ENCODE measurements around the gene CORO2A.
"Not testable (repeated sequence)": the region's sequence is repeated elsewhere in the genome, so short reads cannot be mapped to it uniquely, and the experiment has no call there.

The CORO2A gene

DNA sequence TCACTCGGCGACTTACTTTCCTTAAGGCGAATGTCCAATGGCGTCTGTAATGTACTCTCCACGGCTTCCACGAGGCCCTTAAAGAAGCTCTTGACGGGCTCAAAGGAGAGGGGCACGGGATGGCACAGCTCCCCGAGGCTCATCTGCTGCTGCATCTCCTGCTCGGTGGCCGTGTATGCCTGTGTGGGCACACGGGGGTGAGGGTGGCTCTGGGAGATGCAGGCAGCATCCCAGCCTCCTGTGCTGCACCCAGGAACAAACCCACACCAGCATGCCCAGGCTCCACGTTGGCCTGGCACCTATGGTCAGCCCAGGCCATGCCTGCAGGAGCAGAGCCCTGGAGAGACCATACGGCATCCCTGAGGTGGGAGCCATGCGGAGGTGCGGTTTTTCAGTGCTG, 97.6 kb downstream of the CORO2A start:
- no peak for DNase-seq (ENCODE audit: low read depth, low spot score)
- no peak overlapping the region for H3K27ac ChIP-seq

GRCh38 chr9:98094316-98094715, 98.1 kb downstream of the CORO2A start:
- no peak for DNase-seq (ENCODE audit: low read depth, low spot score)
- H3K27ac ChIP-seq = no peak overlapping the region

- no peak overlapping the region for H3K27ac ChIP-seq
- DNase-seq (ENCODE audit: low read depth, low spot score) = no peak
These were observed 99.9 kb downstream of the CORO2A start for GRCh38 chr9:98092613-98092931.

DNA sequence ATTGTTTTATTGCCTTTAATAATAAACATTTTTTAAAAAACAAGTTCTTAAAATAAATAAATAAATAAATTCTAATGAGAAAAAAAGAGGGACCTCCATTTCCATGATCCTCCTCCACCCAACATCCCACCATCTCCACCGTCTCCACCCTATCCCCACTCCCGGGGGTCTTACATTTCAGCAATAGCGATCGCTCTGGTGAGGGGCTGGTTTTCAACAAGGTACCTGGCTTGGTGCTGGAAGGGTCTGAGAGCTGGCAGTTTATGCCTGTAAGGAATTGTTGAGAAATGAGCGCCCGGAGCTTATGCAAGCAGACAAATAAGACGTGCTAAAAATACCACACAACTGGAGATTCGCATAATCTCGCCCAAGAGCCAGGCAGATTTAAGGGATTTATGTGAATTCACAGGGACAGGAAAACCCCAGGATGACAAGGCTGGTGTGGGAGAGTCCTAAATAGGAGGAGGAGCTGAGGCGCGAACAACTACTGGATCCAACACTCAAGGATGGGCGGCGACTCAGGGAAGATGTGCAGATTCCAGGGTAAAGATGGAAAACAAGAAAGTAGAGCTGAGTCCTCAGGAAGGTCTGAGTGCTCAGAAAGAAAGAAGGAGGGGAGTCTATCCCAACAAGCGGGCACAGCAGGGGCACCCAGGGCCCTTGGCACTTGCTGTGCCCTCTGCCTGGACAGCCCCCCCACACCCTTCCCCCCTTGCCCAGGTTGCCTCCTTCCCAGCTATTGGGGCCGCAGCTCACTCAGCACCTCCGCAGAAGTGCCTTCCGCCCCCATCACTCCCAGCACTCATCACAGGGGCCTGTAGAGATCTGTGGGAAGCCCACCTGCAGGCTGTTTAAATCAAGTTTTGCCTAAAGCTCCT, 100.5 kb downstream of the CORO2A start:
- H3K27ac ChIP-seq = no peak overlapping the region
- DNase-seq (ENCODE audit: low read depth, low spot score) = no peak

GRCh38 chr9:98090674-98091073, 101.8 kb downstream of the CORO2A start:
- H3K27ac ChIP-seq; DNase-seq (ENCODE audit: low read depth, low spot score): not testable (repeated sequence)

GRCh38 chr9:98087420-98088354, 104.8 kb downstream of the CORO2A start:
- peak; percentile 36 for DNase-seq (ENCODE audit: low read depth, low spot score)
- no peak overlapping the region for H3K27ac ChIP-seq

GRCh38 chr9:98086461-98086860, 106.0 kb downstream of the CORO2A start:
- no peak for DNase-seq (ENCODE audit: low read depth, low spot score)
- no peak overlapping the region for H3K27ac ChIP-seq

- no peak for DNase-seq (ENCODE audit: low read depth, low spot score)
These were observed 106.5 kb downstream of the CORO2A start for GRCh38 chr9:98085944-98086343.

DNA sequence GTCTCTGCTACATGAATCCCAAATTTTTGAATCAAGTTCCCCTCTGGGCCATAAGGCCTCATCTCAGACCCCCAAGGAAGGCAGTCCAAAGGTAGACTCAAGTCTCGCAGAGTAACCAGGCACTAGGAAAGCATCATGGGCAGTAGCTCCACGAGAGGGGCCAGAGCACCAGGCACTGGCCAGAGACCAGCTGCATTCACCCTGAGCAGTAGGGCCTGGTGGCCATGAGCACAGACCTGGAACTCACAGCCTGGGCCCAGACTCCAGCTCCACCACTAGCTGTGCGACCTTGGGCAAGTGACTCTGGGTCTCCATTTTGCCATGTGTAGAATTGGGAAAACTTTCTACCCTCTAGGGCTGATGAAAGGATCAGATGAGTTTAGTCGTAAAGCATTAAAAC, 107.4 kb downstream of the CORO2A start:
- H3K27ac ChIP-seq = no peak overlapping the region
- no peak for DNase-seq (ENCODE audit: low read depth, low spot score)

More at GRCh38 chr9:98085944-98086343, 106.5 kb downstream of the CORO2A start:
- no peak overlapping the region for H3K27ac ChIP-seq

- no peak overlapping the region for H3K27ac ChIP-seq
- DNase-seq (ENCODE audit: low read depth, low spot score) = no peak
These were observed 108.0 kb downstream of the CORO2A start for GRCh38 chr9:98084396-98084795.

GRCh38 chr9:98083566-98084183, 108.8 kb downstream of the CORO2A start:
- H3K27ac ChIP-seq = no peak overlapping the region
- DNase-seq (ENCODE audit: low read depth, low spot score) = no peak

DNA sequence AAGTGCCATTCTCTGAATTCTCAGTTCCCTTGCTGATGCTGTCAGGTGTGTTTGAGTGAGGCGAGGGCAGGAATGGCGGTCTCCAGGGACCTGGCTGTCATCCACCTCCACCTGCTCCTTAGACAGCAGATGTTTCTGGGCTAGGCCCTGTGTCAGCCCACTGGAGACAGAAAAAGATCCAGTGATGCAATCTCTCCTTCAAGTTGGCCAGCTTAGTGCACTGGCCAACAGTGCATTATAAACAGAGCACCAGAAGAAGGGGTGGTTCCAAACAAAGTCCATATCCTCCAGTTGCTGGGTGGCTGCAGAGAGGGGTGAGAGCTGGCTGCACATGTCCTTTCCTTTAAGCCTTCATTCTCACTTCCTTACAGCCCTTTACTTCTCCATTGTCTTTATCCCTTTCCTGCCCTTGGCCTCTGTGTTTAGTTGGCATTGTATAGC, 109.4 kb downstream of the CORO2A start:
- no peak overlapping the region for H3K27ac ChIP-seq
- no peak for DNase-seq (ENCODE audit: low read depth, low spot score)

DNA sequence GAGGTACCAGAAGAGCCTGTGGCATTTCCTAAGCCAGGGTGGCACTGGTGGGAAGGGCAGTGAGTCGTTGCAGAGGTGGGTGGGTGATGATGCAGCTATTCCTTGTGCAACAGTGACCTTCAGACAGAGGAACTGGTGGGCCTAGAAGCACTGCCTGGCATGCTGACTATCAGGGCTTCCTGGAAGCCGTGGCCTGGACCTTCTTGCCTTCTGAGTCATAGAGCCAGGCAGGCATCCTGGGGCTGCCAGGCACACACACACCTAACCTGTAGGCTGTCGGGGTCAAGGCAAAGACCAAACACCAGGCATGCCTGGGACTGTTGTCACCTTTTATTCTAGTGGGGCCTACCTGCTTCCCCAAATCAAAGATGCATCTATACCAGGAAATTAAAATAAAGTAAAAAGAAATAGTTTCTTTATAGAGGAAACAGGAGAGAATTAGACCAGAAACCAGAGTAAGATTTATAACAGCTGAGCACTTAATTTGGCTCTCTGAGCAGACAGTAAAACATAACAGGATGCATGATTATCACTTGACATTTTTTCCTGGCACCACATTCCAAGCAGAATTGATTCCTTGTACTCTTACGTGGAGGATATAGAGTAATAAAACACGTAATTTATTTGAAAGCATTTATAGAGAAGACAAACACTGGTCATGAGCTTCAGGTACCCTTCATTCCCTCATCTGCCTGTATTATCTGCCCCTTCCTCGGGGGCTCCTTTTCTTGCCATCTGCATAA, 110.8 kb downstream of the CORO2A start:
- peak; percentile 31 for DNase-seq (ENCODE audit: low read depth, low spot score)
- peak overlapping the region; percentile 50 for H3K27ac ChIP-seq

- peak overlapping the region; percentile 50 for H3K27ac ChIP-seq
- no peak for DNase-seq (ENCODE audit: low read depth, low spot score)
These were observed 111.7 kb downstream of the CORO2A start for GRCh38 chr9:98080780-98081179.

DNA sequence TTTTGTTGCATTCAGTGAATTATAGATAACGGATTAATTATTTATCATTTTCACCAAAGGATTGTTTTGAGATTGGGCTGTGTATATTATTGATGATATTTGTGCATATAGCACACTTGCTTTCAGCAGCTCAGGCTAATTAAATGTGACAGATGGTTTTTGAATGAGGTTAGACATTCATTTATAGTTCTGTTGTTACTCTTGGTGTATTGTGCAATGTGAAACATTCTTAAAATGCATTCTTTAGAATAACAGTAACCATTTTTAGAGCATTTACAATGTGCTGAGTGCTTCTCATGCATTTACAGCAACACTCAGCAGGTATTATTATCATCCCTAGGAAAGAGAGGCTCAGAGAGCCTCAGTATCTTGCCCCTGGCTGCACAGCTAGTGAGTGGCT, 112.1 kb downstream of the CORO2A start:
- no peak for DNase-seq (ENCODE audit: low read depth, low spot score)
- H3K27ac ChIP-seq = no peak overlapping the region

DNA sequence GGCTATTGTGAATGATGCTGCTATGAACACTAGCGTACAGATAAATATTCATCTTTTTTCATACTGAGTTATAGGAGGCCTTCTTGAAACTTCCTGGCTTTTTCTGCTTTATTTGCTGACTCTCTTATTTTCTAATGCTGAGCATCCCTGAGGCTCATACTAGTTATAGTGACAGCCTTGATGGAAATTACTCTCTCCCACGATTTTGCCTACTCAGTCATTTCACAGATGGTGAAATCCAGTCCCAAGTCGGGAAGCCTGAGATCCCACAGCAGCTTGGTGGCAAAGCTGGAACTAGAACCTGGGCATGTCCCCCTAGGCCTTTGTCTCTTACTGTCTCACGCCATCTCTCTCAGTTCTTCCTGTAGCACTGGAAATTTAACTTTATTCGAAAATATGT, 113.5 kb downstream of the CORO2A start:
- no peak for DNase-seq (ENCODE audit: low read depth, low spot score)

GRCh38 chr9:98076514-98076890, 115.9 kb downstream of the CORO2A start:
- not testable (repeated sequence) for H3K27ac ChIP-seq; DNase-seq (ENCODE audit: low read depth, low spot score)

More for the DNA sequence above, 113.5 kb downstream of the CORO2A start:
- no peak overlapping the region for H3K27ac ChIP-seq

- DNase-seq (ENCODE audit: low read depth, low spot score) = no peak
These were observed 117.1 kb downstream of the CORO2A start for GRCh38 chr9:98075332-98075805.

GRCh38 chr9:98074115-98074990, 118.1 kb downstream of the CORO2A start:
- DNase-seq (ENCODE audit: low read depth, low spot score) = no peak
- peak overlapping the region; percentile 40 for H3K27ac ChIP-seq

More at GRCh38 chr9:98075332-98075805, 117.1 kb downstream of the CORO2A start:
- H3K27ac ChIP-seq = peak overlapping the region; percentile 40
